GM19035 (cell line): ENCODE measurements around the gene ZNF345.
A peak's percentile ranks its signal among the peaks of the same experiment; 100 is the strongest.

Experiments used
- ATAC-seq: cut with Tn5 transposase; IDR thresholded peaks from one replicate; pipeline ENCODE4 v1.9.1; 2021; ENCODE audit not compliant: unreplicated experiment

The ZNF345 gene

GRCh38 chr19:36850559-36851442 is at the start of gene ZNF345:
TSS of gene ZNF345 (plus strand) at chr19:36850876. CDS start at chr19:36876831, 25,955 bp downstream.
- peak; percentile 90 for ATAC-seq

GRCh38 chr19:36805364-36805763 is 45.3 kb upstream of the ZNF345 start:
- ATAC-seq = no peak

- ATAC-seq = no peak
Observed at GRCh38 chr19:36807029-36807428, 43.6 kb upstream of the ZNF345 start.

GRCh38 chr19:36819130-36819630 is 31.5 kb upstream of the ZNF345 start:
- no peak for ATAC-seq

GRCh38 chr19:36821758-36822157 is 28.9 kb upstream of the ZNF345 start:
- no peak for ATAC-seq

- ATAC-seq = no peak
Observed at GRCh38 chr19:36833430-36833829, 17.2 kb upstream of the ZNF345 start.

- no peak for ATAC-seq
Observed at GRCh38 chr19:36837176-36837905, 13.3 kb upstream of the ZNF345 start.

GRCh38 chr19:36837906-36838783 is 12.5 kb upstream of the ZNF345 start, which contains the start of gene ZNF790:
TSS of gene ZNF790 (minus strand) at chr19:36838387. CDS start at chr19:36825619, 12,768 bp downstream.
- ATAC-seq = peak; percentile 79

GRCh38 chr19:36838784-36839324 is 11.8 kb upstream of the ZNF345 start:
- ATAC-seq = no peak

- ATAC-seq = no peak
Observed at GRCh38 chr19:36847968-36848367, 2.7 kb upstream of the ZNF345 start.

GRCh38 chr19:36849701-36850558 is 746 bp upstream of the ZNF345 start:
- peak; percentile 89 for ATAC-seq

- ATAC-seq = no peak
Observed at GRCh38 chr19:36851898-36852297, 1.2 kb downstream of the ZNF345 start.

- no peak for ATAC-seq
Observed at GRCh38 chr19:36876993-36877938, 26.6 kb downstream of the ZNF345 start.

GRCh38 chr19:36891768-36892357 is 41.2 kb downstream of the ZNF345 start:
- no peak for ATAC-seq

- no peak for ATAC-seq
Observed at GRCh38 chr19:36894849-36895383, 44.2 kb downstream of the ZNF345 start.

- no peak for ATAC-seq
Observed at GRCh38 chr19:36898422-36898821, 47.7 kb downstream of the ZNF345 start.

GRCh38 chr19:36915992-36916830 is 65.5 kb downstream of the ZNF345 start, which contains the start of the genes ZNF568 and ZNF829:
TSS of gene ZNF568 (plus strand) at chr19:36916332. CDS start at chr19:36922771, 6,439 bp downstream.
TSS of gene ZNF829 (minus strand) at chr19:36916291. CDS start at chr19:36915167, 1,124 bp downstream.
- ATAC-seq = no peak
